CD4-positive, CD25-positive, alpha-beta regulatory T cell (primary cell): Measurements from ENCODE around the gene JCAD. TPM values are rescaled to one million over a fixed set of nuclear protein-coding genes. Genes with fewer than 3 reads are reported as not detected.
"Not testable (repeated sequence)": the region's sequence is repeated elsewhere in the genome, so short reads cannot be mapped to it uniquely, and the experiment has no call there.

Experiments used
- ATAC-seq, 2 donors: fragments of 150-1000 bp; cut with Tn5 transposase; one replicate each; pipeline ENCODE4 v1.10.0; 2021; ENCODE audit warnings: low read depth in 2 of 2, moderate number of reproducible peaks in 2 of 2, moderate library complexity in 1 of 2
- DNase-seq, 3 donors: peaks; one replicate each; pipeline versions ENCODE4 v3.0.0 to v3.0.0-alpha.2; 2012 to 2022; ENCODE audit warnings: mixed read lengths in 1 of 3
- H3K27ac ChIP-seq: one replicate; pipeline ENCODE4 v1.7.0; 2013; ENCODE audit warnings: mild to moderate bottlenecking, low read length; ENCODE audit not compliant: insufficient read depth, poor library complexity, severe bottlenecking
- H3K27me3 ChIP-seq: one replicate; pipeline ENCODE4 v1.7.0; 2013; ENCODE audit warnings: low read length; ENCODE audit not compliant: control insufficient read depth, insufficient read depth
- H3K36me3 ChIP-seq: one replicate; pipeline ENCODE4 v1.7.0; 2013; ENCODE audit warnings: mild to moderate bottlenecking, low read length, moderate library complexity; ENCODE audit not compliant: control insufficient read depth, insufficient read depth
- H3K4me1 ChIP-seq: 2 replicates; pipeline ENCODE4 v1.7.0; 2013; ENCODE audit warnings: mild to moderate bottlenecking, low read length; ENCODE audit not compliant: insufficient read depth, control insufficient read depth, poor library complexity, severe bottlenecking
- H3K4me3 ChIP-seq: one replicate; pipeline ENCODE4 v1.7.0; 2013; ENCODE audit warnings: low read depth, mild to moderate bottlenecking, low read length, moderate library complexity
- H3K9me3 ChIP-seq, 2 experiments: 1 replicate in 1 of 2; 2 replicates in 1 of 2; pipeline ENCODE4 v1.7.0; 2013; ENCODE audit warnings: low read length in 2 of 2, mild to moderate bottlenecking in 1 of 2, moderate library complexity in 1 of 2; ENCODE audit not compliant: control insufficient read depth in 2 of 2
- H3K27ac Mint-ChIP-seq, 3 donors: one replicate each; pipeline ENCODE4 v1.8.0; 2020 to 2022; ENCODE audit warnings: mild to moderate bottlenecking in 3 of 3, mixed read lengths in 3 of 3, moderate library complexity in 2 of 3
- H3K27me3 Mint-ChIP-seq: one replicate; pipeline ENCODE4 v1.8.0; 2022; ENCODE audit warnings: mild to moderate bottlenecking, mixed read lengths
- H3K36me3 Mint-ChIP-seq: one replicate; pipeline ENCODE4 v1.8.0; 2020; ENCODE audit warnings: mixed read lengths
- H3K4me1 Mint-ChIP-seq, 4 donors: one replicate each; pipeline ENCODE4 v1.8.0; 2020 to 2022; ENCODE audit warnings: mixed read lengths in 4 of 4, mild to moderate bottlenecking in 1 of 4
- H3K4me3 Mint-ChIP-seq, 4 donors: one replicate each; pipeline ENCODE4 v1.8.0; 2020 to 2022; ENCODE audit warnings: mild to moderate bottlenecking in 4 of 4, mixed read lengths in 4 of 4, moderate library complexity in 3 of 4
- H3K9me3 Mint-ChIP-seq, 7 donors: one replicate each; pipeline ENCODE4 v1.8.0; 2020 to 2022; ENCODE audit warnings: mixed read lengths in 7 of 7, mild to moderate bottlenecking in 3 of 7, moderate library complexity in 2 of 7
- polyA plus RNA-seq, 4 donors: library from polyadenylated mRNA; unstranded; fragments of 300-500 nt; fragmentation: Illumina TruSeq; gene quantifications; one replicate each; pipeline ENCODE4 v1.2.3, GENCODE V29; 2021
- total RNA-seq: library from RNA; stranded (reverse); gene quantifications from one replicate; pipeline ENCODE4 v1.2.3, GENCODE V29; 2022

The JCAD gene
- total and polyA plus RNA-seq, 5 donors from 2014 or later: 0.05 TPM; not detected in 4

DNA sequence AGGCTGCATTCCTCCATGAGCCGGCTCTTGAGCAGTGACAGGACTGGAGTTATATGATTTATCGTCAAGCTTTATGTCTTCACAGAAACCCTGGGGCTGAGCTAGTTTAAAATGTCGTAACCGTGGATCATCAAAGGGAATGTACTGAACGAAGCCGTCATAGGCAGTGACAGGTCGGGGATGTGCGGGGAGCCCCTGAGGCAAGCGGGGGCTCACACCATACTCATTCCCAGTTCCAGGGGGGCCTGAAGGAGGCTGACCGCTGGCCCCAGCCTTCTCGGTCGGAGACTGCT is 30.7 kb downstream of the JCAD start:
- no peak overlapping the region for H3K27ac Mint-ChIP-seq
- H3K4me3 Mint-ChIP-seq: no peak overlapping the region
- no peaks in the 10 kb centered on the region for H3K36me3 Mint-ChIP-seq
- DNase-seq (no peak), ATAC-seq (no peak)
- peaks cover 0 to 48% (median 19%) of the 10 kb centered on the region in 4 donors for H3K4me1 Mint-ChIP-seq
- H3K9me3 Mint-ChIP-seq: peaks cover 0 to 4% (median 0%) of the 10 kb centered on the region in 7 donors
- no peaks in the 10 kb centered on the region for H3K36me3 ChIP-seq
- H3K27ac ChIP-seq: no peak overlapping the region
- peaks cover 27% of the 10 kb centered on the region for H3K4me1 ChIP-seq
- peaks cover 72% of the 10 kb centered on the region for H3K27me3 Mint-ChIP-seq
- H3K27me3 ChIP-seq: peaks cover 17% of the 10 kb centered on the region
- H3K4me3 ChIP-seq: no peak overlapping the region
- H3K9me3 ChIP-seq: no peaks in the 10 kb centered on the region

DNA sequence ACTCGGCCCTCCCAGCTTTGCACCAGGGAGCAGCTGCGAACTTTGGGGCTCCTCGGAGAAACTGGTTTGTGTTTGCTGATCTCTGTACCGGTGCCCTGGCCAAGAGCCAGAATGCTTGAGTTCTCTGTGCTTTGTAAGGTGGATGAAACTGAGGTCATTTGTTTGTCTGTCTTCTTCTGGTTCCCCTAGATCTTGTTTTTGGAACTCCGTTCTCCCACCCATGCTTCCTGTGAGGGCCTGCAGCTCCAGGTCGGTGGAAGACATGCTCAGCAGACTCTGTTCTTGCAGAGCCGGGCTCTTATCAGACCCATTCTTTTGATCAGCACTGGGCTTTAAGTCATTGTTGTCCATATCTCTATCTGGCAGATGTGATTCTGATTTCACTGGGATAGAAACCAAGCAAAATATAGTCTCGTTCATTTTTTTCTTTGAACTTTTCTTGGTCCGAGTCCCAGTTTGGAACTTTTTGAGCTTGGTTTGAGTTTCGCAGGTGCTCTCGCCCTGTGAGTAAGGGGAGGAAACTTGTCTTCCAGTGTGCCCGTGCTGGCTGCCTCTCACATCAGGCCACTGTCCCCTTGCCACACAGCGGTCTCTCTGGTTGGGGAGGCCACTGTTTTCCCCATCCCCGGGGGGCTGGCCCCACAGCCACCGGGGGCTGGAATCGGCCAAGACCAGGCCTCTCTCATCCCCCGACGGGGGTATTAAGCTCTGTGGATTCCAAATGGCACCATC is 31.2 kb downstream of the JCAD start:
- Mint-ChIP-seq H3K4me1 (peaks cover 0 to 48% (median 20%) of the 10 kb centered on the region in 4 donors), H3K9me3 (peaks cover 0 to 4% (median 0%) of the 10 kb centered on the region in 7 donors), H3K27me3 (peaks cover 71% of the 10 kb centered on the region), H3K27ac (peak overlapping the region; percentile 43 to 82 (median 60)), H3K36me3 (no peaks in the 10 kb centered on the region), H3K4me3 (peak overlapping the region; percentile 37 to 87 (median 84))
- Histone ChIP-seq H3K27ac (no peak overlapping the region), H3K27me3 (peaks cover 16% of the 10 kb centered on the region), H3K36me3 (no peaks in the 10 kb centered on the region), H3K9me3 (no peaks in the 10 kb centered on the region), H3K4me1 (peaks cover 27% of the 10 kb centered on the region), H3K4me3 (peak overlapping the region; percentile 26)
- peak in 2 of 3 donors; percentile 32 to 36 for DNase-seq
- ATAC-seq: no peak

DNA sequence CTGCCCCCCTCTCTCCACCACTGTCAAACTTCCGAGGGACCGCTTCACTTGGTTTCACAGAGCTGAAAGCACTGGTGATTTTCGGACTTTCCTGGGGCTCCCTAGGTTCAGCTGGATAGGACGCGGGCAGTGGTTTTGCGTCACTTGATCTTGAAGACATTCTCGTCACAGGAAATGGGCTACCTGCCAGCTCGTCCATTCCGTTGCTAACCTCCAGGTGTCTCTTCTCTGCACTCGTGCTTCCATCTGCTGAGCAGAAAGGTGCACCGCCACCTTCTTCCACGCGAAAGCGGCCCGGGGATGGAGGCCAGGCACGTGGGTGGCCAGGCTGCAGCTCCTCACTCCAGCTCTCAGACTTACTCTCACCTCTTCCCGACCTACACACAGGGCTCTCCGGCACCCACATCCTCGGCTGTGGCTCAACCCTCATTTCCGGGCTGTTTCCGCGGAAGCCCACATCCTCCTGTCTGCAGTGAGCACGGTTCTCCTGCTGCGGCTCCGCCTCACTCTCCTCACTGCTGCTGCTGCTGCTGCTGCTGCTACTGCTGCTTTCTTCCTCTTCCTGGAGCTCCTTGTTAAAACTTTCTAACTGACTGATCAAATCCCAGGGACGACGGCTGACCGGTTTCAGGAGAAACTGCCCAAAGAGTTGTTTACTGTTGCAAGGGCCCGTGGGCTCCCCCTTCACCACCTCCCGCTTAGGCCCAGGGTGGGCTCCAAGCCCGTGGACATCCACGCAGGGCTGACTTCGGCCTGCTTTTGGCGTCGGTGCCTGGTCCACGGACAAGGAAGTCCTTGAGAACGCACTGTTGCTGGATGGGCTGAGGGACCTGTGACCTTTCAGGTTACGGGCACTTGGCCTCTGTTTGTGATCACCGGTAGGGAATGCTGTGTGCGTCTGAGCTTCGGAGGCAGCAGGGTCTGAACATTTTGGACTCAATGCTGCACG is 32.1 kb downstream of the JCAD start:
- Mint-ChIP-seq H3K9me3 (peaks cover 0 to 4% (median 0%) of the 10 kb centered on the region in 7 donors), H3K36me3 (no peaks in the 10 kb centered on the region), H3K4me3 (peak overlapping the region; percentile 37 to 87 (median 84)), H3K27me3 (peaks cover 68% of the 10 kb centered on the region), H3K4me1 (peaks cover 0 to 48% (median 20%) of the 10 kb centered on the region in 4 donors), H3K27ac (peak overlapping the region; percentile 75 to 98 (median 82))
- peak overlapping the region; percentile 37 for H3K4me3 ChIP-seq
- no peak overlapping the region for H3K27ac ChIP-seq
- peaks cover 12% of the 10 kb centered on the region for H3K27me3 ChIP-seq
- DNase-seq (peak; percentile 65 to 95 (median 91)), ATAC-seq (peak; percentile 98 to 99)
- peaks cover 27% of the 10 kb centered on the region for H3K4me1 ChIP-seq
- no peaks in the 10 kb centered on the region for H3K36me3 ChIP-seq
- no peaks in the 10 kb centered on the region for H3K9me3 ChIP-seq

DNA sequence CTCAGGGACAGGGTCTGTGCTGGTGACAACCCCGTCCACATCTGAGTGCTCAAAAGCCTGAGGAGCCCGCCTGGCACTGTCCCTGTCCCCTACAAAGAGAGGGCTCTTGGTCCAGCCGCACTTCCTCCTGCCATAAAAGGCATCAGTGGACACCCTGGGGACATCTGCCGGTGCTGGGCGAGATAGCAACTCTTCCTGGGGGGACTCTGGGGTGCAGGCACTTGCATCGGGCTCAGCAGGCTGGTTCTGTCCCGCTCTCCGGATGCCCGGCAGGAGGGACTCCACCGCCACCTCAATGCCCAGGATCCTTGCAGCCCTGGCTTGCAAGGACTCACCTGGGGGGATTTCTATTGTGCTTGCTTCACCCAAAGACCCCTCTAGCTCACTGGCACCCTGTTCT is 32.8 kb downstream of the JCAD start:
- H3K9me3 ChIP-seq: no peaks in the 10 kb centered on the region
- no peaks in the 10 kb centered on the region for H3K36me3 ChIP-seq
- H3K4me1 ChIP-seq: peaks cover 27% of the 10 kb centered on the region
- H3K27ac Mint-ChIP-seq: peak overlapping the region in 2 of 3 donors; percentile 75 to 82
- no peak overlapping the region for H3K27ac ChIP-seq
- H3K27me3 ChIP-seq: peaks cover 10% of the 10 kb centered on the region
- H3K4me3 Mint-ChIP-seq: peak overlapping the region in 3 of 4 donors; percentile 37 to 87 (median 79)
- DNase-seq (no peak), ATAC-seq (no peak)
- no peaks in the 10 kb centered on the region for H3K36me3 Mint-ChIP-seq
- H3K4me3 ChIP-seq: peak overlapping the region; percentile 37
- H3K4me1 Mint-ChIP-seq: peaks cover 0 to 49% (median 18%) of the 10 kb centered on the region in 4 donors
- H3K27me3 Mint-ChIP-seq: peaks cover 61% of the 10 kb centered on the region
- peaks cover 0 to 4% (median 0%) of the 10 kb centered on the region in 7 donors for H3K9me3 Mint-ChIP-seq

DNA sequence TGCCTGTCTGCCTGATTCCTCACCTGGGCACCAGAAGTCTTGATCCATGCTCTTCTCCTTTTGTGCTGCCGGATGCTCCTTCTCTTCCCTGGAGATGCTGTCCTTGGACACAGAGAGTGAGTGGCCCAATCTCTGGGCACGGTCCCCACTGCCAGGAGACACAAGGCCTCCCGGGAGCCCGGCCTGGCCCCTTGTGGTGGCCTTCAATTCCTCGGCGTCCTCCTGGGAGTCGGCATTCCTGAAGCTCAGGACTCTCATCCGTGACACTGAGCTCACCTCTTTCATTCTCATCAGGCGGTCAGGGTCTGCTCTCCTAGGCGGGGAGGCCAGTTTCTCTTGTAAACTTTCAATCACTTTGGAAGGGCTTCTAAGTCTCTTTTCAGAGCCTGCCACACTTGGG is 33.3 kb downstream of the JCAD start:
- Histone ChIP-seq H3K27ac (no peak overlapping the region), H3K27me3 (peaks cover 11% of the 10 kb centered on the region), H3K9me3 (no peaks in the 10 kb centered on the region), H3K4me3 (no peak overlapping the region), H3K4me1 (peaks cover 27% of the 10 kb centered on the region), H3K36me3 (no peaks in the 10 kb centered on the region)
- H3K4me3 Mint-ChIP-seq: peak overlapping the region in 1 of 4 donors; percentile 20
- no peak for ATAC-seq
- H3K9me3 Mint-ChIP-seq: peaks cover 0 to 4% (median 0%) of the 10 kb centered on the region in 7 donors
- peak overlapping the region in 1 of 3 donors; percentile 32 for H3K27ac Mint-ChIP-seq
- no peaks in the 10 kb centered on the region for H3K36me3 Mint-ChIP-seq
- peaks cover 60% of the 10 kb centered on the region for H3K27me3 Mint-ChIP-seq
- peaks cover 0 to 49% (median 18%) of the 10 kb centered on the region in 4 donors for H3K4me1 Mint-ChIP-seq
- no peak for DNase-seq

DNA sequence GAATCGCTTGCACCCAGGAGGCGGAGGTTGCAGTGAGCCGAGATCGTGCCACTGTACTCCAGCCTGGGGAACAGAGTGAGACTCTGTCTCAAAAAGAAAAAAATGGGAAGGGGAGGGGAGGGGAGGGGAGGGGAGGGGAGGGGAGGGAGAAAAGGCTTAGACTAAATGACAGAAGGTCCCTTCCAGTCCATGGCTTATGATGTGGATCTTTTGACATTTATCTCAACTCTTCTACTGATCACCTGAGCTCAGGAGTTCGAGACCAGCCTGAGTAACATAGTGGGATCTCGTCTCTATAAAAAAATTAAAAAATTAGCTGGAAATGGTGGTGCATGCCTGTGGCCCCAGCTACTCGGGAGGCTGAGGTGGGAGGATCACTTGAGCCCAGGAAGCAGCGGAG is 34.0 kb downstream of the JCAD start:
- Mint-ChIP-seq H3K4me1 (peaks cover 0 to 46% (median 18%) of the 10 kb centered on the region in 4 donors), H3K27me3 (peaks cover 60% of the 10 kb centered on the region)
- H3K27ac Mint-ChIP-seq, H3K4me3 ChIP-seq, H3K9me3 ChIP-seq, H3K9me3 Mint-ChIP-seq, H3K36me3 ChIP-seq, ATAC-seq, H3K4me3 Mint-ChIP-seq, DNase-seq, H3K36me3 Mint-ChIP-seq, H3K27ac ChIP-seq: not testable (repeated sequence)
- Histone ChIP-seq H3K27me3 (peaks cover 15% of the 10 kb centered on the region), H3K4me1 (peaks cover 27% of the 10 kb centered on the region)

DNA sequence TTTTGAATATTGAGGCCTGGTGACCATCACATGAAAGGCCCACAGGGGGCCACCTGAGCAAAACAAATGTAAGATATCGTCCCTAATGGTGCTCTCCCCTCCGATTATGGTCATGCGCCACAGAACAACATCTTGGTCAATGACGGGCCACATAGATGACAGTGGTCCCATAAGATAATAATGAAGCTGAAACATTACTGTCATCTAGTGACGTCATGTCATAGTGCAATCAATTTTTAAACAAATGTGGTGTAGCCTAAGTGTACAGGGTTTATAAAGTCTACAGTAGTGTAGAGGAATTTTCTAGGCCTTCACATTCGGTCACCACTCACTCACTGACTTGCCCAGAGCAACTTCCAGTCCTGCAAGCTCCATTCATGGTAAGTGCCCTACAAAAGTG is 36.8 kb downstream of the JCAD start:
- Histone ChIP-seq H3K4me1 (peaks cover 17% of the 10 kb centered on the region), H3K4me3 (no peak overlapping the region), H3K36me3 (no peaks in the 10 kb centered on the region), H3K27ac (no peak overlapping the region), H3K9me3 (no peaks in the 10 kb centered on the region), H3K27me3 (peaks cover 22% of the 10 kb centered on the region)
- Mint-ChIP-seq H3K9me3 (peaks cover 0 to 3% (median 0%) of the 10 kb centered on the region in 7 donors), H3K36me3 (no peaks in the 10 kb centered on the region), H3K4me1 (peaks cover 0 to 19% (median 10%) of the 10 kb centered on the region in 4 donors), H3K27me3 (peaks cover 63% of the 10 kb centered on the region), H3K4me3 (no peak overlapping the region), H3K27ac (no peak overlapping the region)
- DNase-seq (no peak), ATAC-seq (no peak)
